GM12878 (cell line): Measurements from ENCODE around the gene KIF4B. TPM values are rescaled to one million over a fixed set of nuclear protein-coding genes. Genes with fewer than 3 reads are reported as not detected.

Experiments used
- ATAC-seq: fragments of 200-7000 bp; cut with Tn5 transposase; 3 replicates; pipeline ENCODE4 v1.9.1; 2020; ENCODE audit warnings: mild to moderate bottlenecking, moderate library complexity
- BruUV-seq: library from RNA; stranded (reverse); fragments of 400-500 nt; replicated peaks from 2 replicates; lab custom pipeline; 2021; lab: Mats Ljungman, UMichigan
- CTCF ChIA-PET: fragments of 300-600 bp; sonication (Branson Sonifier 250); formaldehyde crosslinking; extraction: SDS; loops from one replicate; lab custom pipeline; 2021; ENCODE audit warnings: inconsistent platforms; lab: Yijun Ruan, JAX
- POLR2A ChIA-PET: fragments of 350-600 bp; formaldehyde crosslinking; extraction: SDS; loops from one replicate; lab custom pipeline; 2021; ENCODE audit warnings: inconsistent platforms; lab: Charles Lee
- RAD21 ChIA-PET: fragments of 300-600 bp; sonication (Branson Sonifier 250); formaldehyde crosslinking; loops from one replicate; lab custom pipeline; 2023; ENCODE audit warnings: antibody characterized with exemption; ENCODE audit not compliant: unreplicated experiment; lab: Charles Lee
- SMC1A ChIA-PET: fragments of 300-600 bp; sonication (Branson Sonifier 250); formaldehyde crosslinking; loops from one replicate; lab custom pipeline; 2023; ENCODE audit not compliant: unreplicated experiment, uncharacterized antibody; lab: Charles Lee
- DNase-seq: peaks from one replicate; pipeline ENCODE4 v3.0.0-alpha.2; 2011; ENCODE audit warnings: low read depth, low spot score
- FAIRE-seq: peaks from 3 replicates; lab custom pipeline; 2011; peaks lifted over from hg19 to GRCh38; lab: Jason Lieb, UNC
- H2AFZ ChIP-seq: 2 replicates; pipeline ENCODE4 v1.6.0; 2011; ENCODE audit warnings: low read depth, low read length, control low read depth; ENCODE audit not compliant: control insufficient read depth
- H3K27ac ChIP-seq: 2 replicates; pipeline ENCODE4 v1.5.1; 2011; ENCODE audit warnings: control low read depth; ENCODE audit not compliant: control insufficient read depth, insufficient read depth
- H3K27me3 ChIP-seq, 2 experiments: replicated peaks in 1 of 2; 2 replicates each; pipeline versions ENCODE4 v1.6.0 to v1.6.1; 2011; ENCODE audit warnings: low read length in 1 of 2; ENCODE audit not compliant: control insufficient read depth in 2 of 2, insufficient read depth in 2 of 2
- H3K36me3 ChIP-seq, 2 experiments: 2 replicates each; pipeline ENCODE4 v1.5.1; 2011; ENCODE audit warnings: low read length in 1 of 2; ENCODE audit not compliant: control insufficient read depth in 2 of 2, insufficient read depth in 2 of 2
- H3K4me1 ChIP-seq: 2 replicates; pipeline ENCODE4 v1.6.1; 2011; ENCODE audit warnings: mild to moderate bottlenecking, low read length, moderate library complexity, mixed read lengths; ENCODE audit not compliant: control insufficient read depth, insufficient read depth
- H3K4me2 ChIP-seq: 2 replicates; pipeline ENCODE4 v1.6.0; 2011; ENCODE audit warnings: control low read depth; ENCODE audit not compliant: control insufficient read depth, insufficient read depth
- H3K4me3 ChIP-seq: fragments of 200-600 bp; sonication (generic); 2 replicates; pipeline ENCODE4 v1.5.1; 2016
- H3K79me2 ChIP-seq: 2 replicates; pipeline ENCODE4 v1.6.0; 2011; ENCODE audit warnings: low read length; ENCODE audit not compliant: control insufficient read depth, insufficient read depth
- H3K9ac ChIP-seq: 2 replicates; pipeline ENCODE4 v1.8.0; 2011; ENCODE audit warnings: low read length, control low read depth, mixed read lengths; ENCODE audit not compliant: control insufficient read depth, insufficient read depth
- H3K9me3 ChIP-seq: replicated peaks from 3 replicates; pipeline ENCODE4 v1.5.1; 2011; ENCODE audit warnings: mild to moderate bottlenecking, low read length; ENCODE audit not compliant: control insufficient read depth, insufficient read depth
- H4K20me1 ChIP-seq: 2 replicates; pipeline ENCODE4 v1.6.0; 2011; ENCODE audit not compliant: control insufficient read depth, insufficient read depth
- ATF3 ChIP-seq: IDR thresholded peaks from 2 replicates; pipeline ENCODE4 v1.6.1; 2011; ENCODE audit warnings: low read depth, mild to moderate bottlenecking, low read length, moderate library complexity, borderline replicate concordance; ENCODE audit errors: extremely low read depth
- BCL11A ChIP-seq: IDR thresholded peaks from 2 replicates; pipeline ENCODE4 v1.6.1; 2011; ENCODE audit warnings: low read depth, low read length
- BCLAF1 ChIP-seq: fragments of 450-650 bp; IDR thresholded peaks from 2 replicates; pipeline ENCODE4 v1.6.1; 2017; ENCODE audit warnings: antibody characterized with exemption, mild to moderate bottlenecking, moderate library complexity
- BRCA1 ChIP-seq: IDR thresholded peaks from 2 replicates; pipeline ENCODE4 v1.6.1; 2011; ENCODE audit warnings: low read depth, low read length, improper control_type of control experiment
- CREM ChIP-seq: IDR thresholded peaks from 2 replicates; pipeline ENCODE4 v1.6.1; 2014; ENCODE audit warnings: antibody characterized with exemption, low read depth
- DPF2 ChIP-seq: fragments of 450-650 bp; IDR thresholded peaks from 2 replicates; pipeline ENCODE4 v1.6.1; 2017; ENCODE audit warnings: mild to moderate bottlenecking
- EP300 ChIP-seq, 2 experiments: fragments of 150-350 bp in 1 of 2; IDR thresholded peaks; 2 replicates each; pipeline ENCODE4 v1.6.1; 2011 to 2012; ENCODE audit warnings: low read depth in 2 of 2, low read length in 2 of 2, borderline replicate concordance in 1 of 2, improper control_type of control experiment in 1 of 2, inconsistent platforms in 1 of 2; ENCODE audit not compliant: control insufficient read depth in 1 of 2
- IKZF2 ChIP-seq, 2 experiments: fragments of 450-650 bp; IDR thresholded peaks; 2 replicates each; pipeline ENCODE4 v1.6.1; 2017; ENCODE audit warnings: mild to moderate bottlenecking in 2 of 2, moderate library complexity in 2 of 2
- JUNB ChIP-seq: IDR thresholded peaks from 2 replicates; pipeline ENCODE4 v1.6.1; 2016; ENCODE audit warnings: antibody characterized with exemption, mild to moderate bottlenecking
- JUND ChIP-seq: IDR thresholded peaks from 2 replicates; pipeline ENCODE4 v1.6.1; 2012; ENCODE audit warnings: low read depth, mild to moderate bottlenecking, low read length, improper control_type of control experiment, moderate library complexity
- KDM1A ChIP-seq: fragments of 200-600 bp; sonication (generic); IDR thresholded peaks from 2 replicates; pipeline ENCODE4 v1.6.1; 2016; ENCODE audit warnings: borderline replicate concordance
- MTA2 ChIP-seq: fragments of 450-650 bp; IDR thresholded peaks from 2 replicates; pipeline ENCODE4 v1.6.1; 2016; ENCODE audit warnings: low read depth, mild to moderate bottlenecking, moderate library complexity
- NR2F1 ChIP-seq: fragments of 450-650 bp; conservative IDR thresholded peaks from 2 replicates; pipeline ENCODE4 v1.6.1; 2017; ENCODE audit warnings: mild to moderate bottlenecking
- RCOR1 ChIP-seq: conservative IDR thresholded peaks from 2 replicates; pipeline ENCODE4 v1.6.1; 2012; ENCODE audit warnings: low read depth, low read length, improper control_type of control experiment
- RUNX3 ChIP-seq: IDR thresholded peaks from 2 replicates; pipeline ENCODE4 v1.6.1; 2012; ENCODE audit warnings: low read length, inconsistent platforms
- SPI1 ChIP-seq: IDR thresholded peaks from 2 replicates; pipeline ENCODE4 v1.6.1; 2011; ENCODE audit warnings: low read depth, mild to moderate bottlenecking, low read length, moderate library complexity, borderline replicate concordance; ENCODE audit not compliant: insufficient read depth
- STAT1 ChIP-seq: fragments of 450-650 bp; conservative IDR thresholded peaks from 2 replicates; pipeline ENCODE4 v1.6.1; 2014; ENCODE audit warnings: antibody characterized with exemption, mild to moderate bottlenecking
- TCF12 ChIP-seq: IDR thresholded peaks from 2 replicates; pipeline ENCODE4 v1.6.1; 2011; ENCODE audit warnings: low read depth, mild to moderate bottlenecking, low read length
- TCF3 ChIP-seq: IDR thresholded peaks from 2 replicates; pipeline ENCODE4 v1.6.1; 2012; ENCODE audit warnings: low read depth, mild to moderate bottlenecking, low read length, borderline replicate concordance; ENCODE audit not compliant: insufficient read depth
- YY1 ChIP-seq: IDR thresholded peaks from 2 replicates; pipeline ENCODE4 v1.6.1; 2011; ENCODE audit warnings: low read depth, mild to moderate bottlenecking, low read length
- ZBTB33 ChIP-seq: fragments of 450-650 bp; IDR thresholded peaks from 2 replicates; pipeline ENCODE4 v1.6.1; 2017; ENCODE audit warnings: mild to moderate bottlenecking
- WGBS: methylation state at CpG from one replicate; pipeline ENCODE4 v1.1.6; 2016; ENCODE audit warnings: low lambda C conversion rate; ENCODE audit not compliant: insufficient replicate concordance, insufficient coverage; ENCODE audit errors: missing lambda C conversion rate; 5-methylcytosine and 5-hydroxymethylcytosine counted together
- in situ Hi-C: fragments of 300-500 bp; cut with MboI; formaldehyde crosslinking; loops from 9 replicates; pipeline ENCODE4 v1.14.3; 2018; ENCODE audit warnings: mixed read lengths
- intact Hi-C: fragments of 100-400 bp; cut with micrococcal nuclease; formaldehyde crosslinking; loops from one replicate; pipeline ENCODE4 v1.14.2; 2022; ENCODE audit not compliant: unreplicated experiment
- polyA plus RNA-seq, 11 experiments: library from polyadenylated mRNA; depleted of rRNA in 4 of 11; unstranded in 6 of 11; stranded (reverse) in 5 of 11; fragments of >200 nt; fragmentation: Nextera tagmentation in 4 of 11; fragmentation: Illumina TruSeq in 1 of 11; extraction: Ambion mirVana in 4 of 11; extraction: Trizol in 1 of 11; gene quantifications; 1 replicate in 1 of 11; 2 replicates in 10 of 11; pipeline versions ENCODE4 v1.2.1 to v1.2.3, GENCODE V29; 2011 to 2016; ENCODE audit warnings: inconsistent platforms in 2 of 11, missing spikeins in 2 of 11, low read depth in 1 of 11
- total RNA-seq, 4 experiments: library from RNA; depleted of rRNA in 3 of 4; stranded (reverse); fragments of >200 nt in 3 of 4; fragmentation: Illumina TruSeq in 1 of 4; extraction: Trizol in 1 of 4; gene quantifications; 2 replicates each; pipeline versions ENCODE4 v1.2.1 to v1.2.3, GENCODE V29; 2013 to 2021

The KIF4B gene
- total and polyA plus RNA-seq, 10 of the 15 experiments (the other 5 are each of a cell fraction or from before 2014, with no cell fraction given), result 0.02 to 0.20 (median 0.05) TPM; not detected in 4

- H4K20me1 ChIP-seq, result no peaks in the 10 kb centered on the region
- no peak overlapping the region; the same call in 1 of the 2 replicates for H2AFZ ChIP-seq
- no peak overlapping the region for H3K27ac ChIP-seq
- no TSS peak for BruUV-seq
- no peaks in the 10 kb centered on the region for H3K9me3 ChIP-seq
- RAD21 ChIA-PET, result no interaction called here
- DNase-seq (no peak), ATAC-seq (peak; percentile 47; the same call in 2 of the 3 replicates), FAIRE-seq (no peak)
- TF ChIP-seq IKZF2 (IDR thresholded peaks at IDR 0.05) (peak in 1 of 2 experiments; percentile 34; a peak in 1 of 4 replicates), ATF3 (no peak), STAT1 (no peak), CREM (no peak), ZBTB33 (no peak), DPF2 (0 out of 2 replicates have a peak, but pooled peaks have one; percentile 48), KDM1A (no peak), NR2F1 (no peak), TCF3 (no peak), JUND (no peak), YY1 (no peak), EP300 (IDR thresholded peaks at IDR 0.05; ENCODE audit: borderline replicate concordance in 1 of 2, control insufficient read depth in 1 of 2, low read depth in 2 of 2, low read length in 2 of 2) (no peak), BCL11A (peak; percentile 45; the same call in 1 of the 2 replicates), SPI1 (peak; percentile 80), JUNB (no peak), RCOR1 (no peak), TCF12 (no peak), MTA2 (peak; percentile 47; the same call in 1 of the 2 replicates), RUNX3 (peak; percentile 60; the same call in 1 of the 2 replicates), BRCA1 (no peak), BCLAF1 (no peak)
- CTCF ChIA-PET, result no interaction called here
- SMC1A ChIA-PET, result no interaction called here
- no peaks in the 10 kb centered on the region for H3K36me3 ChIP-seq
- POLR2A ChIA-PET, result no interaction called here
- no peaks in the 10 kb centered on the region for H3K27me3 ChIP-seq
- in situ Hi-C loops, result no loop called here
- WGBS, result 6% methylated on average over 6 of the region's 6 CpGs
- H3K4me3 ChIP-seq, result no peak overlapping the region
- 0 out of 2 replicates have a peak, but pooled peaks cover 5% of the 10 kb centered on the region for H3K4me1 ChIP-seq
- H3K9ac ChIP-seq, result no peak overlapping the region
- intact Hi-C loops, result no loop called here
- H3K79me2 ChIP-seq, result no peaks in the 10 kb centered on the region
- H3K4me2 ChIP-seq, result 0 out of 2 replicates have a peak overlapping the region, but pooled peaks have one; percentile 33
Observed at GRCh38 chr5:155064580-155064979, 51.0 kb downstream of the KIF4B start.
